Measurements from ENCODE around the gene EIF5A. TPM values are rescaled to one million over a fixed set of nuclear protein-coding genes. Genes with fewer than 3 reads are reported as not detected.
A peak's percentile ranks its signal among the peaks of the same experiment; 100 is the strongest.

EIF5A gene
- total RNA-seq, 3 donors from 2014 or later (not counting 1 experiment from before 2014, with no cell fraction given): 483 to 608 (median 492) TPM

- ATAC-seq (no peak), DNase-seq (no peak)
- Histone ChIP-seq H3K36me3 (ENCODE audit: control insufficient read depth, insufficient read depth, low read length) (peaks cover 49% of the 10 kb centered on the region), H3K9me3 (ENCODE audit: control insufficient read depth, insufficient read depth, low read length) (no peaks in the 10 kb centered on the region), H3K4me1 (ENCODE audit: control insufficient read depth, insufficient read depth, low read length) (peaks cover 26% of the 10 kb centered on the region), H3K4me3 (ENCODE audit: low read length) (no peak overlapping the region), H3K27me3 (ENCODE audit: control insufficient read depth, insufficient read depth, low read length) (no peaks in the 10 kb centered on the region), H3K27ac (ENCODE audit: low read length) (no peak overlapping the region)
- WGBS (ENCODE audit: insufficient coverage): 95% methylated on average over 13 of the region's 13 CpGs
- H3K27ac Mint-ChIP-seq: peak overlapping the region in 1 of 2 donors; percentile 56
- intact Hi-C loops (cut with micrococcal nuclease): no loop called here
- no peaks in the 10 kb centered on the region for H3K36me3 Mint-ChIP-seq
- H3K4me1 Mint-ChIP-seq: peaks cover 8 to 25% of the 10 kb centered on the region in 2 donors
- peak overlapping the region; percentile 55 for H3K4me3 Mint-ChIP-seq
- TF ChIP-seq CTCF (IDR thresholded peaks at IDR 0.05): no peak
- no peaks in the 10 kb centered on the region for H3K27me3 Mint-ChIP-seq (ENCODE audit: low read depth in 2 of 2)
- no peaks in the 10 kb centered on the region for H3K9me3 Mint-ChIP-seq
Observed at GRCh38 chr17:7318121-7318860, 10.9 kb downstream of the EIF5A start.

GRCh38 chr17:7321466-7321865 is 14.0 kb downstream of the EIF5A start:
- no peak for ATAC-seq
- H3K27ac ChIP-seq (ENCODE audit: low read length): no peak overlapping the region
- Mint-ChIP-seq H3K4me1 (peaks cover 0 to 5% of the 10 kb centered on the region in 2 donors), H3K9me3 (no peaks in the 10 kb centered on the region), H3K27ac (no peak overlapping the region), H3K36me3 (no peaks in the 10 kb centered on the region), H3K27me3 (ENCODE audit: low read depth in 2 of 2) (no peaks in the 10 kb centered on the region), H3K4me3 (no peak overlapping the region)
- no peaks in the 10 kb centered on the region for H3K9me3 ChIP-seq (ENCODE audit: control insufficient read depth, insufficient read depth, low read length)
- H3K4me3 ChIP-seq (ENCODE audit: low read length): no peak overlapping the region
- 96% methylated on average over 15 of the region's 15 CpGs for WGBS (ENCODE audit: insufficient coverage)
- DNase-seq: no peak
- no peaks in the 10 kb centered on the region for H3K27me3 ChIP-seq (ENCODE audit: control insufficient read depth, insufficient read depth, low read length)
- H3K36me3 ChIP-seq (ENCODE audit: control insufficient read depth, insufficient read depth, low read length): peaks cover 51% of the 10 kb centered on the region
- peaks cover 6% of the 10 kb centered on the region for H3K4me1 ChIP-seq (ENCODE audit: control insufficient read depth, insufficient read depth, low read length)
- intact Hi-C loops (cut with micrococcal nuclease): no loop called here
- no peak for TF ChIP-seq CTCF (IDR thresholded peaks at IDR 0.05)

GRCh38 chr17:7322520-7323194 is 15.2 kb downstream of the EIF5A start:
- 97% methylated on average over 22 of the region's 22 CpGs for WGBS (ENCODE audit: insufficient coverage)
- H3K36me3 ChIP-seq (ENCODE audit: control insufficient read depth, insufficient read depth, low read length): peaks cover 49% of the 10 kb centered on the region
- H3K9me3 ChIP-seq (ENCODE audit: control insufficient read depth, insufficient read depth, low read length): no peaks in the 10 kb centered on the region
- no peaks in the 10 kb centered on the region for H3K36me3 Mint-ChIP-seq
- peaks cover 6% of the 10 kb centered on the region for H3K4me1 ChIP-seq (ENCODE audit: control insufficient read depth, insufficient read depth, low read length)
- intact Hi-C loops (cut with micrococcal nuclease): no loop called here
- no peak overlapping the region for H3K27ac Mint-ChIP-seq
- H3K4me3 Mint-ChIP-seq: no peak overlapping the region
- no peak for TF ChIP-seq CTCF (IDR thresholded peaks at IDR 0.05)
- H3K27me3 Mint-ChIP-seq (ENCODE audit: low read depth in 2 of 2): no peaks in the 10 kb centered on the region
- H3K4me3 ChIP-seq (ENCODE audit: low read length): no peak overlapping the region
- peaks cover 0 to 13% of the 10 kb centered on the region in 2 donors for H3K4me1 Mint-ChIP-seq
- no peak for ATAC-seq
- H3K27me3 ChIP-seq (ENCODE audit: control insufficient read depth, insufficient read depth, low read length): no peaks in the 10 kb centered on the region
- H3K9me3 Mint-ChIP-seq: no peaks in the 10 kb centered on the region
- no peak overlapping the region for H3K27ac ChIP-seq (ENCODE audit: low read length)
- no peak for DNase-seq
